D721Med (cell line): ENCODE measurements around the gene ATXN2L.

Experiments
- DNase-seq: peaks from one replicate; pipeline ENCODE4 v3.0.0; 2011; ENCODE audit warnings: low spot score; ENCODE audit not compliant: insufficient read length
- FAIRE-seq: peaks from 2 replicates; lab custom pipeline; 2011; peaks lifted over from hg19 to GRCh38; lab: Jason Lieb, UNC
- CTCF ChIP-seq: IDR thresholded peaks from 2 replicates; pipeline ENCODE4 v1.5.1; 2012; ENCODE audit warnings: mild to moderate bottlenecking, control low read depth; ENCODE audit not compliant: insufficient read depth; ENCODE audit errors: missing control alignments

ATXN2L gene

GRCh38 chr16:28875134-28876018, 52.6 kb downstream of the ATXN2L start:
- FAIRE-seq: no peak
- peak; percentile 79 for DNase-seq
- TF ChIP-seq CTCF: peak; percentile 31

GRCh38 chr16:28876019-28876659, 53.3 kb downstream of the ATXN2L start:
- FAIRE-seq (no peak), DNase-seq (no peak)
- TF ChIP-seq CTCF: no peak

- no peak for FAIRE-seq
- TF ChIP-seq CTCF: no peak
Measured at GRCh38 chr16:28876973-28877654, 54.3 kb downstream of the ATXN2L start.

GRCh38 chr16:28877655-28878000, 54.8 kb downstream of the ATXN2L start:
- DNase-seq (no peak), FAIRE-seq (no peak)
- TF ChIP-seq CTCF: no peak

More at GRCh38 chr16:28876973-28877654, 54.3 kb downstream of the ATXN2L start:
- DNase-seq: no peak

GRCh38 chr16:28878083-28878926, 55.5 kb downstream of the ATXN2L start, which contains the start of gene ATP2A1:
TSS of gene ATP2A1 (plus strand) at chr16:28878488. CDS start at chr16:28878672, 184 bp downstream.
- TF ChIP-seq CTCF: no peak
- no peak for FAIRE-seq
- DNase-seq: no peak

GRCh38 chr16:28879261-28879840, 56.6 kb downstream of the ATXN2L start:
- DNase-seq (no peak), FAIRE-seq (no peak)
- no peak for TF ChIP-seq CTCF
